Fibroblast of peridontal ligament (primary cell): ENCODE measurements around the gene DENND1A.

Experiments used
- DNase-seq: peaks from one replicate; pipeline ENCODE4 v3.0.0-alpha.2; 2010; ENCODE audit errors: extremely low read depth

Gene DENND1A

GRCh38 chr9:123470991-123471770 is 458.7 kb downstream of the DENND1A start:
- no peak for DNase-seq

GRCh38 chr9:123470121-123470782 is 459.7 kb downstream of the DENND1A start:
- DNase-seq: no peak

GRCh38 chr9:123469282-123469681 is 460.6 kb downstream of the DENND1A start:
- DNase-seq: no peak

GRCh38 chr9:123468541-123468940 is 461.4 kb downstream of the DENND1A start:
- DNase-seq: no peak

GRCh38 chr9:123465304-123465703 is 464.6 kb downstream of the DENND1A start:
- DNase-seq: no peak

GRCh38 chr9:123460091-123460490 is 469.8 kb downstream of the DENND1A start:
- peak; percentile 8 for DNase-seq

- no peak for DNase-seq
Measured at GRCh38 chr9:123457583-123457982, 472.3 kb downstream of the DENND1A start.

GRCh38 chr9:123456011-123456410 is 473.9 kb downstream of the DENND1A start:
- no peak for DNase-seq

GRCh38 chr9:123455187-123455586 is 474.7 kb downstream of the DENND1A start:
- no peak for DNase-seq

GRCh38 chr9:123454361-123454760 is 475.6 kb downstream of the DENND1A start:
- no peak for DNase-seq

GRCh38 chr9:123453831-123454321 is 476.1 kb downstream of the DENND1A start:
- DNase-seq: no peak

GRCh38 chr9:123453076-123453667 is 476.8 kb downstream of the DENND1A start:
- DNase-seq: no peak

GRCh38 chr9:123450996-123451395 is 478.9 kb downstream of the DENND1A start:
- DNase-seq: no peak

GRCh38 chr9:123450098-123450770 is 479.7 kb downstream of the DENND1A start:
- DNase-seq: no peak

- DNase-seq: no peak
Measured at GRCh38 chr9:123447934-123448646, 481.8 kb downstream of the DENND1A start.

- DNase-seq: peak; percentile 7
Measured at GRCh38 chr9:123445981-123446610, 483.8 kb downstream of the DENND1A start.

- no peak for DNase-seq
Measured at GRCh38 chr9:123445116-123445515, 484.8 kb downstream of the DENND1A start.

- DNase-seq: no peak
Measured at GRCh38 chr9:123441769-123442168, 488.2 kb downstream of the DENND1A start.

GRCh38 chr9:123440256-123440655 is 489.7 kb downstream of the DENND1A start:
- DNase-seq: no peak

GRCh38 chr9:123438821-123439220 is 491.1 kb downstream of the DENND1A start:
- no peak for DNase-seq

- no peak for DNase-seq
Measured at GRCh38 chr9:123438321-123438720, 491.6 kb downstream of the DENND1A start.
